CD4-positive, alpha-beta memory T cell (primary cell): ENCODE results near the gene CFAP74. TPM values are rescaled to one million over a fixed set of nuclear protein-coding genes. Genes with fewer than 3 reads are reported as not detected.

Experiments used
- CTCF ChIA-PET: fragments of 350-600 bp; sonication (Branson Sonifier 250); formaldehyde crosslinking; loops from one replicate; lab custom pipeline; 2021; ENCODE audit warnings: inconsistent platforms; ENCODE audit not compliant: partially characterized antibody; lab: Charles Lee
- POLR2A ChIA-PET: fragments of 350-600 bp; sonication (Branson Sonifier 250); formaldehyde crosslinking; loops from one replicate; lab custom pipeline; 2021; ENCODE audit not compliant: partially characterized antibody; lab: Charles Lee
- DNase-seq, 5 donors: peaks; one replicate each; pipeline versions ENCODE4 v3.0.0 to v3.0.0-alpha.2; 2020 to 2022; ENCODE audit warnings: mixed read lengths in 1 of 5
- H3K27ac ChIP-seq: one replicate; pipeline ENCODE4 v1.7.0; 2013; ENCODE audit warnings: low read depth, low read length
- H3K27me3 ChIP-seq: 2 replicates; pipeline ENCODE4 v1.7.0; 2013; ENCODE audit warnings: mild to moderate bottlenecking, low read length, moderate library complexity; ENCODE audit not compliant: insufficient read depth
- H3K36me3 ChIP-seq: 2 replicates; pipeline ENCODE4 v1.7.0; 2013; ENCODE audit warnings: mild to moderate bottlenecking, low read length, moderate library complexity; ENCODE audit not compliant: insufficient read depth
- H3K4me1 ChIP-seq: 2 replicates; pipeline ENCODE4 v1.7.0; 2013; ENCODE audit warnings: mild to moderate bottlenecking, low read length, moderate library complexity; ENCODE audit not compliant: insufficient read depth
- H3K4me3 ChIP-seq, 2 donors: one replicate each; pipeline ENCODE4 v1.7.0; 2013; ENCODE audit warnings: low read length in 2 of 2, mild to moderate bottlenecking in 1 of 2
- H3K9me3 ChIP-seq, 2 donors: one replicate each; pipeline ENCODE4 v1.7.0; 2013; ENCODE audit warnings: low read length in 2 of 2, control low read depth in 1 of 2; ENCODE audit not compliant: control insufficient read depth in 1 of 2
- H3K27ac Mint-ChIP-seq, 7 donors: one replicate each; pipeline ENCODE4 v1.8.0; 2020 to 2021; ENCODE audit warnings: mixed read lengths in 7 of 7, mild to moderate bottlenecking in 6 of 7, inconsistent platforms in 3 of 7, moderate library complexity in 3 of 7
- H3K27me3 Mint-ChIP-seq, 2 donors: one replicate each; pipeline ENCODE4 v1.8.0; 2020 to 2021; ENCODE audit warnings: mixed read lengths in 2 of 2
- H3K36me3 Mint-ChIP-seq, 2 donors: one replicate each; pipeline ENCODE4 v1.8.0; 2020 to 2021; ENCODE audit warnings: mixed read lengths in 2 of 2, inconsistent platforms in 1 of 2, mild to moderate bottlenecking in 1 of 2
- H3K4me1 Mint-ChIP-seq, 4 donors: one replicate each; pipeline ENCODE4 v1.8.0; 2020 to 2021; ENCODE audit warnings: mixed read lengths in 4 of 4, mild to moderate bottlenecking in 1 of 4
- H3K4me3 Mint-ChIP-seq, 8 donors: one replicate each; pipeline ENCODE4 v1.8.0; 2020 to 2021; ENCODE audit warnings: mixed read lengths in 8 of 8, mild to moderate bottlenecking in 7 of 8, moderate library complexity in 6 of 8, inconsistent platforms in 3 of 8
- H3K9me3 Mint-ChIP-seq, 8 donors: one replicate each; pipeline ENCODE4 v1.8.0; 2020 to 2021; ENCODE audit warnings: mixed read lengths in 8 of 8, mild to moderate bottlenecking in 5 of 8, inconsistent platforms in 3 of 8, moderate library complexity in 1 of 8
- intact Hi-C: fragments of 100-400 bp; cut with micrococcal nuclease; formaldehyde crosslinking; loops from one replicate; pipeline ENCODE4 v1.15.1; 2023
- polyA plus RNA-seq, 2 donors: library from polyadenylated mRNA; unstranded; fragments of 300-500 nt; fragmentation: Illumina TruSeq; gene quantifications; one replicate each; pipeline ENCODE4 v1.2.3, GENCODE V29; 2021
- total RNA-seq, 2 experiments: library from RNA; stranded (reverse); gene quantifications; one replicate each; pipeline ENCODE4 v1.2.3, GENCODE V29; 2021

CFAP74 gene
- total and polyA plus RNA-seq, 4 experiments from 2014 or later: not detected

DNA sequence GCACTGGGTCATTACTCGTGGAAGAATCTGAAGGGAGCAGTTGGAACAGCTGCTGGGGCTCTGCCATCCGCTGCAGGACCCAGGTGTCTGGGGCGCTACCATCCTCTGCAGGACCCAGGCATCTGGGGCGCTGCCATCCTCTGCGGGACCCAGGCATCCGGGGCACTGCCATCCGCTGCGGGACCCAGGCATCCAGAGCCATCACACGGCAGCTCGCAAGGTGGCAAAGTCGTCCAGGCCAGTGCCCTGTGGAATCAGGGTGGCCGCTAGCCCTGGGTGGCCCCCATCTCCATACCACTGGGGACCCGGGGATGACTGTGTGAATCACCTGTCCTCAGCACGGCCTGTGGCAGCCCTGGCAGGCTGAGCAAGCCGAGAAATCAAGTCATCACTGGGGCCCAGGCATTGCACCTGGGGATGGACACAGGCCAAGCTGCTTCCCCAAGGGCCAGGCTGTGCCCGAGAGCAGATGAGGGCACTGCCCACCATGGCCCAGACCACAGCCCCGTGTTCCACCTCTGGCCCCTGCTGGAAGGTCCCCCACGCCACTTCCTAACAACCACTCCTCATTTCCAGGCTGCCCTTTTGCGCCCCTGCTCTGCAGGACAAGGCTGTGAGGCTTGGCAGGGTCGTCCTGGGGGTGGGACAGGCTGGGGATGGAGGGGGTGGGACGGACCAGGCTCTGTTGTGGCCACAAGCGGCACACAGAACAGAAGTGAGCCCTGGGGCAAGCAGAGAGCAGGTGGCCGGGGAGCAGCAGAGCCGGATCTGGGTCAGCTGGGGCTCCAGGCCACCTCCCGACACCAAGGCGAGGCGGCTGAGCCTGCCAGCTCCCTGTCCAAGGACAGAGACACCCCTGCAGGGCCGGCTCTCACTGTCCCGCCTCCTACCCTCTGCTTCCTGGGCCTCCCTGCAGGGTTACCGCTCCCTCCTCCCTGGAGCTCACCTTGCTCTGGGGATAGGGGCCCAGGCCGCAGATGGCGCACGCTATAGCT, 28.3 kb upstream of the CFAP74 start:
- peaks cover 0 to 2% of the 10 kb centered on the region in 2 donors for H3K27me3 Mint-ChIP-seq
- DNase-seq: no peak
- Histone ChIP-seq H3K36me3 (no peaks in the 10 kb centered on the region), H3K4me1 (no peaks in the 10 kb centered on the region), H3K27ac (no peak overlapping the region), H3K4me3 (no peak overlapping the region), H3K9me3 (no peaks in the 10 kb centered on the region), H3K27me3 (no peaks in the 10 kb centered on the region)
- intact Hi-C loops: no loop called here
- H3K36me3 Mint-ChIP-seq: no peaks in the 10 kb centered on the region
- no peak overlapping the region for H3K27ac Mint-ChIP-seq
- ChIA-PET CTCF (interaction anchor here (2.4 kb wide), 1 partner anchor 12 kb away, joined by 7 read pairs; no protein-coding TSS in a partner anchor), POLR2A (no interaction called here)
- no peak overlapping the region for H3K4me3 Mint-ChIP-seq
- no peaks in the 10 kb centered on the region for H3K4me1 Mint-ChIP-seq
- no peaks in the 10 kb centered on the region for H3K9me3 Mint-ChIP-seq

DNA sequence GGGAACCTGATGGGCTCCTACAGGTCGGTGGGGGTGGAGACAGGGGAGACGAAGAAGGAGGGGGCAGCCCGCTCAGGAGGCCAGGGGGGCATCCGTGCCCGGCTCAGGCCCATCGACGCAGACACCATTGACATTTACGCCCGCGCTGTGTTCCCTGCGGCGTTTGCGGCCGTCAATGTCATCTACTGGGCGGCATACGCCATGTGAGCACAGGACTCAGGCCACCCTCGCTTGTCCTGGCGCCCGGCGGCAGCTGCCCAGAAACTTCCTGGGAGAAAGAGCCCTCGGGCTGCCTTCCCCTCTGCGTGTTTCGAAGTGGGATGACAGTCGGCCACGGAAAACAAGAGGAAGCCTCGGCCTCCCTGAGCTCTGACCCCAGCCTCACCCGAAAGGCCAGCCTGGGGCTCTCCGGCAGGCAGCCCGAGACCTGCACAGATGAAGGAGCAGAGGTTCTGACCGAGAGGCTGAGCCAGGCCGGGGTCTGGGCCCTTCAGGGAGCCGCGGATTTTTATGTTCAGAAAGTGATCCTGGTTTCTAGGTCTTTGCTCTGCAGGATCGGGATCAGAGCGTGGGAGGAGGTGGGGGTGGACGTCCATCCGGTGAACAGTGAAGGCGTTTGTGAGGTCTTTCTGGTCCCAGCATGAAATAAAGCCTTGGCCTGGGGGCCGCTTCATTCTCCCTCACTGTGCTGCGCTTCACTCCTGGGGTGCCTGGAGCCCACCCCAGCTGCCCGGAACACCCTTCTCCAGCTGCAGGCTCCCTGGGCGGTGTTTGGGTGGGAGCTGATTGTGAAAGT, 26.7 kb upstream of the CFAP74 start:
- H3K9me3 Mint-ChIP-seq: no peaks in the 10 kb centered on the region
- DNase-seq: no peak
- peaks cover 4% of the 10 kb centered on the region for H3K4me1 ChIP-seq
- H3K27me3 ChIP-seq: no peaks in the 10 kb centered on the region
- no peak overlapping the region for H3K4me3 Mint-ChIP-seq
- ChIA-PET CTCF (interaction anchor here (2.4 kb wide), 1 partner anchor 14 kb away, joined by 7 read pairs; no protein-coding TSS in a partner anchor), POLR2A (no interaction called here)
- H3K27ac Mint-ChIP-seq: peak overlapping the region in 2 of 7 donors; percentile 30 to 47
- H3K4me1 Mint-ChIP-seq: no peaks in the 10 kb centered on the region
- peaks cover 0 to 2% of the 10 kb centered on the region in 2 donors for H3K27me3 Mint-ChIP-seq
- no peaks in the 10 kb centered on the region for H3K9me3 ChIP-seq
- H3K27ac ChIP-seq: no peak overlapping the region
- intact Hi-C loops: no loop called here
- no peak overlapping the region for H3K4me3 ChIP-seq
- H3K36me3 ChIP-seq: no peaks in the 10 kb centered on the region
- no peaks in the 10 kb centered on the region for H3K36me3 Mint-ChIP-seq

DNA sequence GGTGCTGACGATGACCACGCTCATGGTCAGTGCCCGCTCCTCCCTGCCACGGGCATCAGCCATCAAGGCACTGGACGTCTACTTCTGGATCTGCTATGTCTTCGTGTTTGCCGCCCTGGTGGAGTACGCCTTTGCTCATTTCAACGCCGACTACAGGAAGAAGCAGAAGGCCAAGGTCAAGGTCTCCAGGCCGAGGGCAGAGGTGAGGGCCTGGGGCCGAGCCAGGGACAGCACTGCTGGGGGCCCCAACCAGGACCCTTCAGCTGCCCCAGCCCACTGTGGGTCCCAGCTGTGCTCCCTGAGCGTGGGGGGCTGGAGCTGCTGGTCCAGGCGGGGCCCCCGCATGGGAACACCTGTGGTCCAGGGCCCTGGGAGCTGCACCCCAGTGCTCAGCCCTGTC, 26.0 kb upstream of the CFAP74 start:
- H3K4me3 ChIP-seq: no peak overlapping the region
- CTCF ChIA-PET: interaction anchor here (2.4 kb wide), 1 partner anchor 15 kb away, joined by 7 read pairs; no protein-coding TSS in a partner anchor
- Mint-ChIP-seq H3K27me3 (peaks cover 0 to 2% of the 10 kb centered on the region in 2 donors), H3K4me1 (no peaks in the 10 kb centered on the region), H3K4me3 (no peak overlapping the region), H3K27ac (no peak overlapping the region), H3K36me3 (no peaks in the 10 kb centered on the region), H3K9me3 (no peaks in the 10 kb centered on the region)
- no peak for DNase-seq
- no peaks in the 10 kb centered on the region for H3K9me3 ChIP-seq
- H3K27me3 ChIP-seq: no peaks in the 10 kb centered on the region
- POLR2A ChIA-PET: no interaction called here
- H3K27ac ChIP-seq: no peak overlapping the region
- H3K36me3 ChIP-seq: no peaks in the 10 kb centered on the region
- peaks cover 4% of the 10 kb centered on the region for H3K4me1 ChIP-seq
- intact Hi-C loops: no loop called here

DNA sequence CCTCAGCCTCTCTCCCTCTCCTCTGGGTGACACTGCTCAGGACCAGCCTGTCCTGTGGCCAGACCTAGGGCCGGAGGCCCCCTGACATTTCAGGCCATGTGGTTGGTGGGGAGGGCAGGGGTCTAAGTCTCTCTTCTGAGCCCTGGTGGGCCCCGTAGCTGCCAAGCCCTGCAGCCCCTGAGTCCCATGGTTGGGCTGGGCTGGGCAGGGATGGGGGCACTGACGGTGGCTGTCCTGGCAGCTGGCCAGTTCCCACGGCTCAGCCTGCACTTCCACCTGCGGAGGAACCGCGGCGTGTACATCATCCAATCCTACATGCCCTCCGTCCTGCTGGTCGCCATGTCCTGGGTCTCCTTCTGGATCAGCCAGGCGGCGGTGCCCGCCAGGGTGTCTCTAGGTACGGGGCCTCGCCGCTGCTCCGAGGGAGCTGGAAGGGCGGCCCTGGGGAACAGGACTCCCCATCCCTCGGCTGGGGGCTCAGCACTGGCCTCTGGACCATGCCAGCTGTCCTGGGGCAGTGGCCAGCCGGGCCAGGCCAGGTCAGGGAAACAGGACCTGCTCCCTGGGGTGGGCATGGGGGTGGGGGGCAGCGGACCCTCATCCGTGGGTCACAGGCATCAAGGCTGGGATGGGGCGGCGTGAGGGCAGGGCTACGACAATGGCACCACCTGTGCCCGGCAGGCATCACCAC, 25.4 kb upstream of the CFAP74 start:
- H3K36me3 ChIP-seq: no peaks in the 10 kb centered on the region
- no peaks in the 10 kb centered on the region for H3K36me3 Mint-ChIP-seq
- no peaks in the 10 kb centered on the region for H3K27me3 ChIP-seq
- peaks cover 0 to 2% of the 10 kb centered on the region in 2 donors for H3K27me3 Mint-ChIP-seq
- intact Hi-C loops: no loop called here
- no peak overlapping the region for H3K27ac Mint-ChIP-seq
- H3K9me3 ChIP-seq: no peaks in the 10 kb centered on the region
- no peaks in the 10 kb centered on the region for H3K4me1 Mint-ChIP-seq
- CTCF ChIA-PET: interaction anchor here (2.4 kb wide), 1 partner anchor 15 kb away, joined by 7 read pairs; no protein-coding TSS in a partner anchor
- no peak overlapping the region for H3K4me3 Mint-ChIP-seq
- H3K9me3 Mint-ChIP-seq: no peaks in the 10 kb centered on the region
- peaks cover 4% of the 10 kb centered on the region for H3K4me1 ChIP-seq
- POLR2A ChIA-PET: no interaction called here
- no peak overlapping the region for H3K4me3 ChIP-seq
- DNase-seq: no peak
- H3K27ac ChIP-seq: no peak overlapping the region

DNA sequence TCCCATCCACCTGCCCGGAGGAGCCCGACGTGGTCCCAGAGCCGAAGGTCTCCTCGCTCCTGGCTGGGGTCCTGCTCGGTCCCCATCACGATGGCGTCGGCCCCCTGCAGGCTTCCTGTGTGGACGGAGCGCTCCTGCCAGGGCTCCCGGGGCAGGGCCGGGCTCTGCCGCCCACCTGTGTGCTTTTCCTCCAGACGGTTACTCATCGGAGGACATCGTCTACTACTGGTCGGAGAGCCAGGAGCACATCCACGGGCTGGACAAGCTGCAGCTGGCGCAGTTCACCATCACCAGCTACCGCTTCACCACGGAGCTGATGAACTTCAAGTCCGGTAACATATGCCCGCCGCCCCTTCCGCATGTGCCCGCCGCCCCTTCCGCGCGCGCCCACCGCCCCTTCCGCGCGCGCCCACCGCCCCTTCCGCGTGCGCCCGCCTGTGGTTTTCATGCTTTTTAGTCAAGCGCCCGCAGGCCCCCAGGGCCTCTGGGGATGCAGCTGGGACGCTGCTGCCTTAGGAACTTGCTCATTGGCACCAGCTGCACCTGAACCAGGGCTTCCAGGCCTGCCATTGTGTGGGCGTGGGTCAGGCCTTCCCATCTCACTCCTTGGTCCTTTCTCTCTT, 24.5 kb upstream of the CFAP74 start:
- H3K4me3 ChIP-seq: no peak overlapping the region
- no peaks in the 10 kb centered on the region for H3K36me3 ChIP-seq
- ChIA-PET CTCF (no interaction called here), POLR2A (no interaction called here)
- H3K9me3 ChIP-seq: no peaks in the 10 kb centered on the region
- no peak overlapping the region for H3K4me3 Mint-ChIP-seq
- no peak overlapping the region for H3K27ac ChIP-seq
- DNase-seq: no peak
- no peaks in the 10 kb centered on the region for H3K36me3 Mint-ChIP-seq
- H3K9me3 Mint-ChIP-seq: no peaks in the 10 kb centered on the region
- H3K27me3 Mint-ChIP-seq: peaks cover 6% of the 10 kb centered on the region in 2 donors
- intact Hi-C loops: no loop called here
- peaks cover 4% of the 10 kb centered on the region for H3K4me1 ChIP-seq
- H3K27me3 ChIP-seq: no peaks in the 10 kb centered on the region
- no peaks in the 10 kb centered on the region for H3K4me1 Mint-ChIP-seq
- H3K27ac Mint-ChIP-seq: no peak overlapping the region

DNA sequence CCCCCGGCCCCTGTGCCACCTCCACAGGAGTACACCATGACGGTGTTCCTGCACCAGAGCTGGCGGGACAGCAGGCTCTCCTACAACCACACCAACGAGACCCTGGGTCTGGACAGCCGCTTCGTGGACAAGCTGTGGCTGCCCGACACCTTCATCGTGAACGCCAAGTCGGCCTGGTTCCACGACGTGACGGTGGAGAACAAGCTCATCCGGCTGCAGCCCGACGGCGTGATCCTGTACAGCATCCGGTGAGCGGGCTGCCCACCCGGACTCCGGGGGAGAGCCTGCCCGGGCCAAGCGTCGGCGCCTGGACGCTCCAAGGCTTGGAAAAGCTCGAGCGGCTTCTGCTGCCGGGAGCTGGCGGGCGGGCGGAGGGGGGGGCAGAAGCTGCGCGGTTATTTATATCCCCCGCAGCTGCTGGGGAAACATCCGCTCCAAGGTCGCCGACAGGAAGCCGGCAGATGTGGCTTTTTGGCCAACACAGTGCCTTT, 21.9 kb upstream of the CFAP74 start:
- Histone ChIP-seq H3K4me1 (peaks cover 4% of the 10 kb centered on the region), H3K36me3 (no peaks in the 10 kb centered on the region), H3K4me3 (no peak overlapping the region), H3K9me3 (no peaks in the 10 kb centered on the region), H3K27ac (no peak overlapping the region), H3K27me3 (peaks cover 15% of the 10 kb centered on the region)
- peak in 1 of 5 donors; percentile 22 for DNase-seq
- POLR2A ChIA-PET: no interaction called here
- Mint-ChIP-seq H3K27ac (no peak overlapping the region), H3K4me1 (peaks cover 0 to 4% (median 0%) of the 10 kb centered on the region in 4 donors), H3K36me3 (no peaks in the 10 kb centered on the region), H3K4me3 (no peak overlapping the region), H3K9me3 (no peaks in the 10 kb centered on the region), H3K27me3 (peaks cover 23% of the 10 kb centered on the region in 2 donors)
- intact Hi-C loops: no loop called here
- CTCF ChIA-PET: interaction anchor here (1.4 kb wide), 1 partner anchor 19 kb away, joined by 4 read pairs; no protein-coding TSS in a partner anchor
